Astrocyte (in vitro differentiated cells and primary cell): ENCODE measurements around the gene GUCY2D. TPM values are rescaled to one million over a fixed set of nuclear protein-coding genes. Genes with fewer than 3 reads are reported as not detected.

Experiments
- DNase-seq: peaks from one replicate; pipeline ENCODE4 v3.0.0-alpha.2; 2010; ENCODE audit warnings: low read depth
- FAIRE-seq: peaks from 2 replicates; lab custom pipeline; 2011; peaks lifted over from hg19 to GRCh38; lab: Jason Lieb, UNC
- H2AFZ ChIP-seq: 2 replicates; pipeline ENCODE4 v1.6.0; 2012; ENCODE audit warnings: low read depth, low read length, inconsistent platforms
- H3K27ac ChIP-seq: 2 replicates; pipeline ENCODE4 v1.5.1; 2011; ENCODE audit warnings: low read depth, low read length, inconsistent platforms
- H3K27me3 ChIP-seq: 2 replicates; pipeline ENCODE4 v1.6.0; 2011; ENCODE audit warnings: low read length, inconsistent platforms; ENCODE audit not compliant: insufficient read depth
- H3K36me3 ChIP-seq: 2 replicates; pipeline ENCODE4 v1.5.1; 2011; ENCODE audit warnings: low read length, inconsistent platforms; ENCODE audit not compliant: insufficient read depth
- H3K4me1 ChIP-seq: 2 replicates; pipeline ENCODE4 v1.5.1; 2011; ENCODE audit warnings: low read length, inconsistent platforms; ENCODE audit not compliant: insufficient read depth
- H3K4me2 ChIP-seq: 2 replicates; pipeline ENCODE4 v1.6.0; 2012; ENCODE audit warnings: low read length, inconsistent platforms
- H3K4me3 ChIP-seq: 2 replicates; pipeline ENCODE4 v1.5.1; 2011; ENCODE audit warnings: low read depth, mild to moderate bottlenecking, low read length, inconsistent platforms; ENCODE audit not compliant: insufficient read depth
- H3K79me2 ChIP-seq: 2 replicates; pipeline ENCODE4 v1.6.0; 2012; ENCODE audit warnings: mild to moderate bottlenecking, low read length, inconsistent platforms; ENCODE audit not compliant: insufficient read depth
- H3K9ac ChIP-seq: 2 replicates; pipeline ENCODE4 v1.6.0; 2012; ENCODE audit warnings: mild to moderate bottlenecking, low read length, inconsistent platforms
- H3K9me3 ChIP-seq: 2 replicates; pipeline ENCODE4 v1.5.1; 2012; ENCODE audit warnings: low read depth, mild to moderate bottlenecking, low read length, inconsistent platforms; ENCODE audit not compliant: insufficient read depth
- H4K20me1 ChIP-seq: 2 replicates; pipeline ENCODE4 v1.6.0; 2012; ENCODE audit warnings: low read length, inconsistent platforms; ENCODE audit not compliant: insufficient read depth
- H3K27ac Mint-ChIP-seq: one replicate; pipeline ENCODE4 v1.8.0; 2021; ENCODE audit warnings: mild to moderate bottlenecking, mixed read lengths; ENCODE audit not compliant: unreplicated experiment
- H3K27me3 Mint-ChIP-seq: one replicate; pipeline ENCODE4 v1.8.0; 2021; ENCODE audit warnings: low read depth, mixed read lengths; ENCODE audit not compliant: unreplicated experiment
- H3K36me3 Mint-ChIP-seq: one replicate; pipeline ENCODE4 v1.8.0; 2021; ENCODE audit warnings: low read depth, mixed read lengths; ENCODE audit not compliant: unreplicated experiment
- H3K4me1 Mint-ChIP-seq: one replicate; pipeline ENCODE4 v1.8.0; 2021; ENCODE audit warnings: low read depth, mixed read lengths; ENCODE audit not compliant: unreplicated experiment
- H3K4me3 Mint-ChIP-seq: one replicate; pipeline ENCODE4 v1.8.0; 2021; ENCODE audit warnings: mild to moderate bottlenecking, moderate library complexity, mixed read lengths; ENCODE audit not compliant: unreplicated experiment
- H3K9me3 Mint-ChIP-seq: one replicate; pipeline ENCODE4 v1.8.0; 2021; ENCODE audit warnings: mild to moderate bottlenecking, mixed read lengths; ENCODE audit not compliant: unreplicated experiment
- EZH2 ChIP-seq: IDR thresholded peaks from 2 replicates; pipeline ENCODE4 v1.6.1; 2012; ENCODE audit warnings: mild to moderate bottlenecking, low read length, inconsistent platforms; ENCODE audit not compliant: insufficient read depth
- total RNA-seq: library from RNA; stranded (reverse); gene quantifications from 2 replicates; pipeline ENCODE4 v1.2.1, GENCODE V29; 2021
- TF ChIP-seq, protein P1 (sequence below): IDR thresholded peaks from 2 replicates; pipeline ENCODE4 v1.5.1; 2011; ENCODE audit warnings: low read depth, mild to moderate bottlenecking, inconsistent platforms, low read length, moderate library complexity; ENCODE audit not compliant: insufficient read depth

The GUCY2D gene
- total RNA-seq, 1 donor from 2014 or later, result not detected

DNA sequence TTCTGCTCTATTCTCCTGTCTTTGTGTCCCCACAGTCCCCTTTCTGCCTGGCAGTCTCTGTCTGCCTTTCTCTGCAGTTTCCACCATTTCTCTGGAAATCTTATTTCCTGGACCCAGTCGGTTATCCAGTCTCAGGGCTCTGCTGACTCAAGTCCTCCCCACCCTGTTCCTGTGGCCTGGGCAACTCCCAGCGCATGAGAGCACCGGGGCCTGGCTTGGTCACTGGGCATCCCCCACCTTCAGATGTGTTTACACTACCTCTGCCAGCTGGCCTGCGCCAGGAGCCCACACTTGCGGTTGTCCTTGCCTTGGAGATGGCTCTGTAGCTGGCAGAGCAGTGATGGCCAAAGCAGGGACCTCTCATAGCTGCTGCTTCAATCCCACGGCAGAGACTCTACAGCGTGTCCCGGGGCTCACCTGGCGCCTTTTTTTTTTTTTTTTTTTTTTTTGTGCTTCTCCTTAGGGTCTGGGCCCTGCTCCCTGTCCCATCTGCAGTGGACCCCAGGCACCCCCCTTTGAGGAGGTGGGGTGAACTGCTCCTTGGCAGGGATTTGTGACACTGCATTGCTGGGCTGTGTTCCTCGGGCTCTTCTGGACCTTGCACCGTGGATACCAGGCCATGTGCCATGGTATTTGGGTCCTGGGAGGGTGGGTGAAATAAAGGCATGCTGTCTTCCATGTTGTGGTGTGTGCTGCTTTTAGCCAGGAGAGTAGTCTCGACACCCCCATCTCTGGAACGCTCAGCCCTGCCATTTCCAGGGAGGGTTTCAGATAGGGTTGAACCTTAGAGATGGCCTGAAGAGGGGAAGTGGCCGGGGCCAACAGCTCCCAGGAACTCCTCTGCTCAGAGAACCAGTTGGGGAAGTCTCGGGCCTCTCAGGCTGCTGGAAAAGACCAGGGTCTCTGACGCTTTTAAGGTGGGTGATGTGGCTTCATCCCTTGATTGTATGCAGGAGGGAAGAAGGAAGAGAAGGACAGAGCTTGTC lies 17.5 kb downstream of the GUCY2D start:
- H3K4me1 Mint-ChIP-seq, result peaks cover 30% of the 10 kb centered on the region
- Histone ChIP-seq H3K9me3 (no peaks in the 10 kb centered on the region), H3K9ac (no peak overlapping the region), H3K27ac (no peak overlapping the region), H3K27me3 (peaks cover 10% of the 10 kb centered on the region), H3K4me1 (peaks cover 7% of the 10 kb centered on the region), H3K4me3 (no peak overlapping the region), H2AFZ (peak overlapping the region; percentile 39), H3K4me2 (no peak overlapping the region), H3K79me2 (no peaks in the 10 kb centered on the region), H4K20me1 (no peaks in the 10 kb centered on the region), H3K36me3 (no peaks in the 10 kb centered on the region)
- H3K27me3 Mint-ChIP-seq, result peaks cover 18% of the 10 kb centered on the region
- no peak overlapping the region for H3K27ac Mint-ChIP-seq
- TF ChIP-seq, protein P1, sequence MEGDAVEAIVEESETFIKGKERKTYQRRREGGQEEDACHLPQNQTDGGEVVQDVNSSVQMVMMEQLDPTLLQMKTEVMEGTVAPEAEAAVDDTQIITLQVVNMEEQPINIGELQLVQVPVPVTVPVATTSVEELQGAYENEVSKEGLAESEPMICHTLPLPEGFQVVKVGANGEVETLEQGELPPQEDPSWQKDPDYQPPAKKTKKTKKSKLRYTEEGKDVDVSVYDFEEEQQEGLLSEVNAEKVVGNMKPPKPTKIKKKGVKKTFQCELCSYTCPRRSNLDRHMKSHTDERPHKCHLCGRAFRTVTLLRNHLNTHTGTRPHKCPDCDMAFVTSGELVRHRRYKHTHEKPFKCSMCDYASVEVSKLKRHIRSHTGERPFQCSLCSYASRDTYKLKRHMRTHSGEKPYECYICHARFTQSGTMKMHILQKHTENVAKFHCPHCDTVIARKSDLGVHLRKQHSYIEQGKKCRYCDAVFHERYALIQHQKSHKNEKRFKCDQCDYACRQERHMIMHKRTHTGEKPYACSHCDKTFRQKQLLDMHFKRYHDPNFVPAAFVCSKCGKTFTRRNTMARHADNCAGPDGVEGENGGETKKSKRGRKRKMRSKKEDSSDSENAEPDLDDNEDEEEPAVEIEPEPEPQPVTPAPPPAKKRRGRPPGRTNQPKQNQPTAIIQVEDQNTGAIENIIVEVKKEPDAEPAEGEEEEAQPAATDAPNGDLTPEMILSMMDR, result no peak
- TF ChIP-seq EZH2, result no peak
- peak; percentile 34 for DNase-seq
- no peak for FAIRE-seq
- H3K4me3 Mint-ChIP-seq, result peak overlapping the region; percentile 27
- no peaks in the 10 kb centered on the region for H3K36me3 Mint-ChIP-seq
- no peaks in the 10 kb centered on the region for H3K9me3 Mint-ChIP-seq

DNA sequence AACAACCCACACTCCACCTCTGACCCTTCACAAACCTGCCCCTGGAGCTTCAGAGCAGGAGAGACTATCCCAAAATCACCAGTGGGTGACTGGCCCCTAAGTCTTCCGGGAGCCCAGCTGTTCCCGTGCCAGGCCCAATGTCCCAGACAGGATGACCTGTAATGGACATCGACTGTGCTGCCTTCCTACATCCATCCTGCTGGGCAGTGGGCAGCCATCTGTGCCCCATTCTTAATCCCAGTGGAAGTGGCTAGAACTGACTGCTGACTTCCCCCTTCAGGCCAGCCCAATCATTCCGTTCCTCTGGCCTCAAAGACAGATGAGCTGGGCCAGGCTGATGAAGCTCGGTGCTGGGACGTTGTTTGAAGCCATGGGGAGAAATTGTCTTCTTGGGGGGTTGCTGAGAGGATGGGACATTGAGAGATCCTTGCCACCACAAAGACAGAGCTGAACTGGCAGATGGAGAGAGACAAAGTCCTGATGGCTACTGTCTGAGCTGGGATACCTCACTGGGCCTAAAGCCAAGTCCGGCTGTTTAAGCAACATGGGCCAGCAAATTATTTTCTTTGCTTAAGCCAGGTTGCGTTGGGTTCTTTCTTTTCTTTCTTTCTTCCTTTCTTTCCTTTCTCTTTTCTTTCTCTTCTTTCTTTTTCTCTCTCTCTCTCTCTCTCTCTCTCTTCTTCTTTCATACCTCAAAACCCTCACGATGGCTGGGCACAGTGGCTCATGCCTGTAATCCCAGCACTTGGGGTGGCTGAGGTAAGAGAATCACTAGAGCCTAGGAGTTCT lies 18.6 kb downstream of the GUCY2D start:
- no peaks in the 10 kb centered on the region for H3K79me2 ChIP-seq
- peaks cover 6% of the 10 kb centered on the region for H3K4me1 ChIP-seq
- peak overlapping the region; percentile 62 for H3K27ac Mint-ChIP-seq
- H3K36me3 ChIP-seq, result no peaks in the 10 kb centered on the region
- no peaks in the 10 kb centered on the region for H4K20me1 ChIP-seq
- no peaks in the 10 kb centered on the region for H3K9me3 Mint-ChIP-seq
- no peak overlapping the region for H3K4me3 ChIP-seq
- H3K4me2 ChIP-seq, result no peak overlapping the region
- DNase-seq (no peak), FAIRE-seq (no peak)
- H3K27ac ChIP-seq, result no peak overlapping the region
- H3K4me3 Mint-ChIP-seq, result peak overlapping the region; percentile 3
- peaks cover 3% of the 10 kb centered on the region for H3K27me3 ChIP-seq
- peaks cover 30% of the 10 kb centered on the region for H3K4me1 Mint-ChIP-seq
- H3K27me3 Mint-ChIP-seq, result peaks cover 13% of the 10 kb centered on the region
- H3K9me3 ChIP-seq, result no peaks in the 10 kb centered on the region
- no peak overlapping the region for H2AFZ ChIP-seq
- no peak for TF ChIP-seq EZH2
- TF ChIP-seq, protein P1, result no peak
- H3K36me3 Mint-ChIP-seq, result no peaks in the 10 kb centered on the region
- H3K9ac ChIP-seq, result no peak overlapping the region
